NB4 (cell line): ENCODE results near the gene MALRD1.

Experiments
- CTCF ChIP-seq: IDR thresholded peaks from one replicate; pipeline ENCODE4 v1.5.1; 2012; ENCODE audit warnings: low read depth, low read length
- POLR2A ChIP-seq: IDR thresholded peaks from 2 replicates; pipeline ENCODE4 v1.6.1; 2011; ENCODE audit warnings: mild to moderate bottlenecking; ENCODE audit not compliant: insufficient read length; ENCODE audit errors: extremely low read depth

- TF ChIP-seq CTCF (no peak), POLR2A (no peak)
Observed at GRCh38 chr10:19133992-19134391, 85.4 kb downstream of the MALRD1 start.
